ENCODE results near the gene VPS39.

VPS39 gene

GRCh38 chr15:42215913-42216829 is 8.1 kb upstream of the VPS39 start:
- Mint-ChIP-seq H3K36me3 (peaks cover 12% of the 10 kb centered on the region), H3K27ac (peak overlapping the region; percentile 35)

DNA sequence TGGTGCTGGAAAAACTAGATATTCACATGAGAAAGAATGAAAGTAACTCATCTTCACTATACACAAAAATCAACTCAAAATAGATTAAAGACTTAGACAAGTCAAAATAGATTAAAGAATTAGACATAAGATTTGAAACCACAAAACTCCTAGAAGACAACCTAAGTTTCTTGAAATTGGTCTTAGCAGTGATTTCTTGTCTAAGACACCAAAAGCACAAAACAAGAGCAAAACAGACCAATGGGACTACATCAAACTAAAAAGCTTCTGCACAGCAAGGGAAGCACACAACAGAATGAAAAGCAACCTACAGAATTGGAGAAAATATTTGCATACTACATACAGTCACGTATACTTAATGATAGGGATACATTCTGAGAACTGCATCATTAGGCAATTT is 6.5 kb upstream of the VPS39 start:
- Mint-ChIP-seq H3K27me3 (no peaks in the 10 kb centered on the region), H3K9me3 (ENCODE audit: low read depth) (no peaks in the 10 kb centered on the region), H3K4me3 (no peak overlapping the region), H3K4me1 (ENCODE audit: low read depth) (peaks cover 11% of the 10 kb centered on the region), H3K27ac (peak overlapping the region; percentile 71), H3K36me3 (peaks cover 9% of the 10 kb centered on the region)

More at GRCh38 chr15:42215913-42216829, 8.1 kb upstream of the VPS39 start:
- H3K9me3 Mint-ChIP-seq (ENCODE audit: low read depth), result no peaks in the 10 kb centered on the region
- peaks cover 11% of the 10 kb centered on the region for H3K4me1 Mint-ChIP-seq (ENCODE audit: low read depth)
- H3K4me3 Mint-ChIP-seq, result no peak overlapping the region
- no peaks in the 10 kb centered on the region for H3K27me3 Mint-ChIP-seq

- no peaks in the 10 kb centered on the region for H3K27me3 Mint-ChIP-seq
Observed at GRCh38 chr15:42213511-42213910, 5.4 kb upstream of the VPS39 start.

DNA sequence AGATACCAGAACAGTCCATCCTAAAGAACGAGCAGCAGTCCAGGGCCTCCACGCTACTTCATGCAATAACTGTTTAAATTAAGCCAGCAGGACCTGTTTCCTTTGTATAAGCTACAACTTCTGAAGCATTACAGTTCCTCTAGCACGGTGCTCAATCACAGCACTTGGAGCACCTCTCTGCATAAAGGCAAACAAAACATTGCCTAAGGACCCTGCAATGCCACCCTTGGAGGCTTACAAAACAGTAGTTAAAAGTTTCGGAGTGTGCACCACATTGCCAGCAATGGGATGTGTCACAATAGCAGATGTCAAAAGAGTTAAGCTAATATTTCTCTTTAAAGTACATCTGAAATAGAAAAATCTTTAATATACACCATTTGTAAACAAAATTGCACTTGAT is 2.6 kb upstream of the VPS39 start:
- H3K36me3 Mint-ChIP-seq, result peaks cover 7% of the 10 kb centered on the region

More at GRCh38 chr15:42213511-42213910, 5.4 kb upstream of the VPS39 start:
- H3K36me3 Mint-ChIP-seq, result peaks cover 7% of the 10 kb centered on the region
- H3K27ac Mint-ChIP-seq, result no peak overlapping the region
- H3K9me3 Mint-ChIP-seq (ENCODE audit: low read depth), result no peaks in the 10 kb centered on the region
- H3K4me1 Mint-ChIP-seq (ENCODE audit: low read depth), result peaks cover 11% of the 10 kb centered on the region
- no peak overlapping the region for H3K4me3 Mint-ChIP-seq

GRCh38 chr15:42206406-42206805 is 1.7 kb downstream of the VPS39 start:
- H3K27ac Mint-ChIP-seq, result peak overlapping the region; percentile 79
- H3K4me1 Mint-ChIP-seq (ENCODE audit: low read depth), result peaks cover 49% of the 10 kb centered on the region
- H3K4me3 Mint-ChIP-seq, result peak overlapping the region; percentile 98
- H3K9me3 Mint-ChIP-seq (ENCODE audit: low read depth), result no peaks in the 10 kb centered on the region
- no peaks in the 10 kb centered on the region for H3K27me3 Mint-ChIP-seq
- H3K36me3 Mint-ChIP-seq, result peaks cover 19% of the 10 kb centered on the region

More for the DNA sequence above, 2.6 kb upstream of the VPS39 start:
- Mint-ChIP-seq H3K4me1 (ENCODE audit: low read depth) (peaks cover 29% of the 10 kb centered on the region), H3K27me3 (no peaks in the 10 kb centered on the region), H3K27ac (no peak overlapping the region), H3K9me3 (ENCODE audit: low read depth) (no peaks in the 10 kb centered on the region), H3K4me3 (no peak overlapping the region)

DNA sequence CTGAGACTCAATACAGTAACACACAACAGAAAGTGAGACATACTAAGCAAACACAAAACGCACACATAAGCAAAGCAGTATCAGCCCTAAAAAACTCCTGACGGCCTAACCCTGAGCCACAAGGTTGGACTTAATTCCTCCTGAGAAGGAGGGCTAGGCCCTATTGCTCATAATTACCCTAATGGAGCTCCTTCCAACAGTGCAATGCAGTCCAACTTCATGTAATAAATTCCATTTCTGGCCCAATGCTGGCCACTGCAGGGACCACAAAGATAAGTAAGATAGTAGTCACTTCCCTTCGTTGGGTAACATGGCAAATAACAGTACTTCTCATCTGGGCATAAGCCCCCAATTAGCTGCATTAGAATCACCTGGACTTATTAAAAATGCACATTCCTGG is 4.2 kb downstream of the VPS39 start:
- H3K36me3 Mint-ChIP-seq, result peaks cover 27% of the 10 kb centered on the region
- peak overlapping the region; percentile 28 for H3K27ac Mint-ChIP-seq

DNA sequence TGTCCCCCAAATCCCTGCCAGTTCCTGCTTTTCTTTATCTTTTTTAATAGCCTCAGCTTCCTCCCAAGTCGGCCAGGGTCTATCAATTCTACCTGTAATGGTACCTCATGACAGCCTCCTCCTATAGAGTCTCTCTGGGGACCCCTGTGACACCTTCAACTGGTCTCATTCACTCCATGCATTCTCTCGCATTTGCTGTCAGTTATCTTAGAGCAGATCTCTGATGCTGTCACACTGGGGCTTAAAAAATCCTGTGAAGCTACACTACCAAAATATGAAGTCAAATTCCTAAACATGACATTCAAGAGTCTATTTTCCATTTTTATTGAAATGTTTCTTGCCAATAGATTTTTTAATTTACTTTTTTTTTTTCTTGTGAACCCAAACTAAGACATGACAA is 5.5 kb downstream of the VPS39 start:
- Mint-ChIP-seq H3K4me1 (ENCODE audit: low read depth) (peaks cover 49% of the 10 kb centered on the region), H3K27ac (peak overlapping the region; percentile 18), H3K9me3 (ENCODE audit: low read depth) (no peaks in the 10 kb centered on the region), H3K27me3 (no peaks in the 10 kb centered on the region), H3K4me3 (peak overlapping the region; percentile 3), H3K36me3 (peaks cover 29% of the 10 kb centered on the region)

More for the DNA sequence above, 4.2 kb downstream of the VPS39 start:
- Mint-ChIP-seq H3K4me3 (no peak overlapping the region), H3K27me3 (no peaks in the 10 kb centered on the region), H3K9me3 (ENCODE audit: low read depth) (no peaks in the 10 kb centered on the region), H3K4me1 (ENCODE audit: low read depth) (peaks cover 53% of the 10 kb centered on the region)

- peaks cover 31% of the 10 kb centered on the region for H3K36me3 Mint-ChIP-seq
- peaks cover 41% of the 10 kb centered on the region for H3K4me1 Mint-ChIP-seq (ENCODE audit: low read depth)
- no peaks in the 10 kb centered on the region for H3K9me3 Mint-ChIP-seq (ENCODE audit: low read depth)
- peak overlapping the region; percentile 22 for H3K27ac Mint-ChIP-seq
- H3K27me3 Mint-ChIP-seq, result no peaks in the 10 kb centered on the region
- no peak overlapping the region for H3K4me3 Mint-ChIP-seq
Observed at GRCh38 chr15:42201801-42202200, 6.3 kb downstream of the VPS39 start.

GRCh38 chr15:42199126-42199525 is 9.0 kb downstream of the VPS39 start:
- H3K4me3 Mint-ChIP-seq, result no peak overlapping the region
- peaks cover 36% of the 10 kb centered on the region for H3K36me3 Mint-ChIP-seq
- H3K9me3 Mint-ChIP-seq (ENCODE audit: low read depth), result no peaks in the 10 kb centered on the region
- H3K4me1 Mint-ChIP-seq (ENCODE audit: low read depth), result peaks cover 31% of the 10 kb centered on the region
- no peaks in the 10 kb centered on the region for H3K27me3 Mint-ChIP-seq
- no peak overlapping the region for H3K27ac Mint-ChIP-seq

- Mint-ChIP-seq H3K27ac (no peak overlapping the region), H3K4me3 (no peak overlapping the region), H3K4me1 (ENCODE audit: low read depth) (peaks cover 31% of the 10 kb centered on the region), H3K36me3 (peaks cover 37% of the 10 kb centered on the region), H3K9me3 (ENCODE audit: low read depth) (no peaks in the 10 kb centered on the region), H3K27me3 (no peaks in the 10 kb centered on the region)
Observed at GRCh38 chr15:42198516-42198915, 9.6 kb downstream of the VPS39 start.

- H3K4me1 Mint-ChIP-seq (ENCODE audit: low read depth), result peaks cover 46% of the 10 kb centered on the region
- peak overlapping the region; percentile 34 for H3K27ac Mint-ChIP-seq
- H3K4me3 Mint-ChIP-seq, result no peak overlapping the region
- H3K27me3 Mint-ChIP-seq, result no peaks in the 10 kb centered on the region
- no peaks in the 10 kb centered on the region for H3K9me3 Mint-ChIP-seq (ENCODE audit: low read depth)
- peaks cover 38% of the 10 kb centered on the region for H3K36me3 Mint-ChIP-seq
Observed at GRCh38 chr15:42194513-42194912, 13.6 kb downstream of the VPS39 start.

- no peaks in the 10 kb centered on the region for H3K27me3 Mint-ChIP-seq
- peaks cover 49% of the 10 kb centered on the region for H3K4me1 Mint-ChIP-seq (ENCODE audit: low read depth)
- H3K4me3 Mint-ChIP-seq, result peak overlapping the region; percentile 75
- H3K36me3 Mint-ChIP-seq, result peaks cover 39% of the 10 kb centered on the region
- peak overlapping the region; percentile 97 for H3K27ac Mint-ChIP-seq
- H3K9me3 Mint-ChIP-seq (ENCODE audit: low read depth), result no peaks in the 10 kb centered on the region
Observed at GRCh38 chr15:42193383-42193782, 14.7 kb downstream of the VPS39 start.

- Mint-ChIP-seq H3K4me1 (ENCODE audit: low read depth) (peaks cover 49% of the 10 kb centered on the region), H3K9me3 (ENCODE audit: low read depth) (no peaks in the 10 kb centered on the region), H3K27me3 (no peaks in the 10 kb centered on the region), H3K27ac (peak overlapping the region; percentile 77), H3K4me3 (no peak overlapping the region), H3K36me3 (peaks cover 37% of the 10 kb centered on the region)
Observed at GRCh38 chr15:42191610-42192346, 16.3 kb downstream of the VPS39 start.

GRCh38 chr15:42190370-42190769 is 17.7 kb downstream of the VPS39 start:
- peaks cover 27% of the 10 kb centered on the region for H3K36me3 Mint-ChIP-seq
- no peaks in the 10 kb centered on the region for H3K27me3 Mint-ChIP-seq
- H3K4me1 Mint-ChIP-seq (ENCODE audit: low read depth), result peaks cover 42% of the 10 kb centered on the region
- H3K27ac Mint-ChIP-seq, result peak overlapping the region; percentile 86
- no peaks in the 10 kb centered on the region for H3K9me3 Mint-ChIP-seq (ENCODE audit: low read depth)
- no peak overlapping the region for H3K4me3 Mint-ChIP-seq

DNA sequence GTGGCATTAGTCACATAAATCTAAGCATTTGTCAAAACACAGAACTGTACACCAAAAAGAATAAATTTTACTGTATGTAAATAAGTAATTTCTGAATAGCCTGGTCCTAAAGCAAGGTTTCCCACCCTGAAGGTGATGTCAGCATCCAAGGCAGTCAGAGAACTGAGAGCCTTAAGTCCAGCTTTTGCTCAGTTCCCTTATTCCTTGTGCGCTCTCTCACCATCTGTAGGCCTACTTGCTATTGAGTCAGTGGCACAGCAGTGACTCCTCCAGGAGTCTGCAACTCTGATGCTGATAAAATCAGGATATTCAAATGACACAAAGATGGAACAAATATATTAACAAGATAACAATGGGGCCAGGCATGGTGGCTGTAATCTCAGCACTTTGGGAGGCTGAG is 22.3 kb downstream of the VPS39 start:
- Mint-ChIP-seq H3K27ac (no peak overlapping the region), H3K4me1 (ENCODE audit: low read depth) (peaks cover 12% of the 10 kb centered on the region), H3K4me3 (no peak overlapping the region), H3K36me3 (peaks cover 15% of the 10 kb centered on the region), H3K9me3 (ENCODE audit: low read depth) (no peaks in the 10 kb centered on the region), H3K27me3 (no peaks in the 10 kb centered on the region)

All from activated naive CD8-positive, alpha-beta T cell (primary cell).